Suppressor macrophage treated with lipopolysaccharide for 4 hours (primary cell): ENCODE data around the gene MAGI2.
"Not testable (repeated sequence)": the region's sequence is repeated elsewhere in the genome, so short reads cannot be mapped to it uniquely, and the experiment has no call there.

Experiments
- DNase-seq: peaks from one replicate; pipeline ENCODE4 v3.0.0-alpha.2; 2020

Gene MAGI2

GRCh38 chr7:79442766-79443165, 10.7 kb downstream of the MAGI2 start:
- not testable (repeated sequence) for DNase-seq

- DNase-seq = no peak
Measured at GRCh38 chr7:79436378-79436777, 17.1 kb downstream of the MAGI2 start.

GRCh38 chr7:79434867-79435266, 18.6 kb downstream of the MAGI2 start:
- no peak for DNase-seq

- no peak for DNase-seq
Measured at GRCh38 chr7:79434098-79434497, 19.4 kb downstream of the MAGI2 start.

- no peak for DNase-seq
Measured at GRCh38 chr7:79430391-79430790, 23.1 kb downstream of the MAGI2 start.

GRCh38 chr7:79425665-79426064, 27.8 kb downstream of the MAGI2 start:
- no peak for DNase-seq

- no peak for DNase-seq
Measured at GRCh38 chr7:79421751-79422150, 31.7 kb downstream of the MAGI2 start.

GRCh38 chr7:79420464-79420863, 33.0 kb downstream of the MAGI2 start:
- DNase-seq = no peak

- no peak for DNase-seq
Measured at GRCh38 chr7:79414910-79415309, 38.6 kb downstream of the MAGI2 start.

GRCh38 chr7:79412915-79413314, 40.6 kb downstream of the MAGI2 start:
- no peak for DNase-seq

GRCh38 chr7:79412438-79412837, 41.0 kb downstream of the MAGI2 start:
- DNase-seq = no peak

- no peak for DNase-seq
Measured at GRCh38 chr7:79410345-79410744, 43.1 kb downstream of the MAGI2 start.

GRCh38 chr7:79407351-79407750, 46.1 kb downstream of the MAGI2 start:
- no peak for DNase-seq

- DNase-seq = no peak
Measured at GRCh38 chr7:79406371-79406770, 47.1 kb downstream of the MAGI2 start.

- DNase-seq = no peak
Measured at GRCh38 chr7:79405368-79405767, 48.1 kb downstream of the MAGI2 start.

GRCh38 chr7:79403879-79404278, 49.6 kb downstream of the MAGI2 start:
- no peak for DNase-seq

- DNase-seq = no peak
Measured at GRCh38 chr7:79403451-79403850, 50.0 kb downstream of the MAGI2 start.

- DNase-seq = no peak
Measured at GRCh38 chr7:79401254-79401653, 52.2 kb downstream of the MAGI2 start.

- DNase-seq = no peak
Measured at GRCh38 chr7:79400222-79400621, 53.2 kb downstream of the MAGI2 start.

GRCh38 chr7:79398138-79398749, 55.2 kb downstream of the MAGI2 start:
- DNase-seq = no peak

GRCh38 chr7:79386688-79387422, 66.6 kb downstream of the MAGI2 start:
- no peak for DNase-seq

- no peak for DNase-seq
Measured at GRCh38 chr7:79381921-79382320, 71.5 kb downstream of the MAGI2 start.

- DNase-seq = no peak
Measured at GRCh38 chr7:79377097-79377496, 76.4 kb downstream of the MAGI2 start.

GRCh38 chr7:79376299-79377025, 77.0 kb downstream of the MAGI2 start:
- DNase-seq = no peak
